ENCODE measurements around the gene ORM2.

The ORM2 gene

GRCh38 chr9:114301798-114302565 lies 27.7 kb upstream of the ORM2 start:
- TF ChIP-seq ZNF274 (IDR thresholded peaks at IDR 0.05; ENCODE audit: low read depth, low read length) = no peak
- H3K4me3 ChIP-seq (ENCODE audit: low read length) = no peak overlapping the region

GRCh38 chr9:114302727-114303126 lies 26.9 kb upstream of the ORM2 start:
- no peak for TF ChIP-seq ZNF274 (IDR thresholded peaks at IDR 0.05; ENCODE audit: low read depth, low read length)

GRCh38 chr9:114303571-114303970 lies 26.1 kb upstream of the ORM2 start:
- no peak overlapping the region for H3K4me3 ChIP-seq (ENCODE audit: low read length)
- TF ChIP-seq ZNF274 (IDR thresholded peaks at IDR 0.05; ENCODE audit: low read depth, low read length) = no peak

More at GRCh38 chr9:114302727-114303126, 26.9 kb upstream of the ORM2 start:
- H3K4me3 ChIP-seq (ENCODE audit: low read length) = no peak overlapping the region

GRCh38 chr9:114303977-114304376 lies 25.7 kb upstream of the ORM2 start:
- H3K4me3 ChIP-seq (ENCODE audit: low read length) = no peak overlapping the region
- no peak for TF ChIP-seq ZNF274 (IDR thresholded peaks at IDR 0.05; ENCODE audit: low read depth, low read length)

- TF ChIP-seq ZNF274 (IDR thresholded peaks at IDR 0.05; ENCODE audit: low read depth, low read length) = no peak
- no peak overlapping the region for H3K4me3 ChIP-seq (ENCODE audit: low read length)
Measured at GRCh38 chr9:114304416-114305188, 25.1 kb upstream of the ORM2 start.

- no peak overlapping the region for H3K4me3 ChIP-seq (ENCODE audit: low read length)
- TF ChIP-seq ZNF274 (IDR thresholded peaks at IDR 0.05; ENCODE audit: low read depth, low read length) = no peak
Measured at GRCh38 chr9:114307899-114308267, 21.8 kb upstream of the ORM2 start.

- TF ChIP-seq ZNF274 (IDR thresholded peaks at IDR 0.05; ENCODE audit: low read depth, low read length) = no peak
- no peak overlapping the region for H3K4me3 ChIP-seq (ENCODE audit: low read length)
Measured at GRCh38 chr9:114308361-114308950, 21.2 kb upstream of the ORM2 start.

- TF ChIP-seq ZNF274 (IDR thresholded peaks at IDR 0.05; ENCODE audit: low read depth, low read length) = no peak
- no peak overlapping the region for H3K4me3 ChIP-seq (ENCODE audit: low read length)
Measured at GRCh38 chr9:114309096-114309495, 20.6 kb upstream of the ORM2 start.

GRCh38 chr9:114310471-114311450 lies 18.9 kb upstream of the ORM2 start:
- no peak for TF ChIP-seq ZNF274 (IDR thresholded peaks at IDR 0.05; ENCODE audit: low read depth, low read length)
- no peak overlapping the region for H3K4me3 ChIP-seq (ENCODE audit: low read length)

- TF ChIP-seq ZNF274 (IDR thresholded peaks at IDR 0.05; ENCODE audit: low read depth, low read length) = no peak
Measured at GRCh38 chr9:114311571-114312512, 17.8 kb upstream of the ORM2 start.

GRCh38 chr9:114312513-114312875 lies 17.2 kb upstream of the ORM2 start:
- no peak for TF ChIP-seq ZNF274 (IDR thresholded peaks at IDR 0.05; ENCODE audit: low read depth, low read length)
- H3K4me3 ChIP-seq (ENCODE audit: low read length) = no peak overlapping the region

More at GRCh38 chr9:114311571-114312512, 17.8 kb upstream of the ORM2 start:
- H3K4me3 ChIP-seq (ENCODE audit: low read length) = no peak overlapping the region

GRCh38 chr9:114313186-114313585 lies 16.5 kb upstream of the ORM2 start:
- H3K4me3 ChIP-seq (ENCODE audit: low read length) = no peak overlapping the region
- TF ChIP-seq ZNF274 (IDR thresholded peaks at IDR 0.05; ENCODE audit: low read depth, low read length) = no peak
